ENCODE data around the gene CS. TPM values are rescaled to one million over a fixed set of nuclear protein-coding genes. Genes with fewer than 3 reads are reported as not detected.
"Not testable (repeated sequence)": the region's sequence is repeated elsewhere in the genome, so short reads cannot be mapped to it uniquely, and the experiment has no call there.

Gene CS
- polyA plus RNA-seq, 1 experiment: 167 TPM

DNA sequence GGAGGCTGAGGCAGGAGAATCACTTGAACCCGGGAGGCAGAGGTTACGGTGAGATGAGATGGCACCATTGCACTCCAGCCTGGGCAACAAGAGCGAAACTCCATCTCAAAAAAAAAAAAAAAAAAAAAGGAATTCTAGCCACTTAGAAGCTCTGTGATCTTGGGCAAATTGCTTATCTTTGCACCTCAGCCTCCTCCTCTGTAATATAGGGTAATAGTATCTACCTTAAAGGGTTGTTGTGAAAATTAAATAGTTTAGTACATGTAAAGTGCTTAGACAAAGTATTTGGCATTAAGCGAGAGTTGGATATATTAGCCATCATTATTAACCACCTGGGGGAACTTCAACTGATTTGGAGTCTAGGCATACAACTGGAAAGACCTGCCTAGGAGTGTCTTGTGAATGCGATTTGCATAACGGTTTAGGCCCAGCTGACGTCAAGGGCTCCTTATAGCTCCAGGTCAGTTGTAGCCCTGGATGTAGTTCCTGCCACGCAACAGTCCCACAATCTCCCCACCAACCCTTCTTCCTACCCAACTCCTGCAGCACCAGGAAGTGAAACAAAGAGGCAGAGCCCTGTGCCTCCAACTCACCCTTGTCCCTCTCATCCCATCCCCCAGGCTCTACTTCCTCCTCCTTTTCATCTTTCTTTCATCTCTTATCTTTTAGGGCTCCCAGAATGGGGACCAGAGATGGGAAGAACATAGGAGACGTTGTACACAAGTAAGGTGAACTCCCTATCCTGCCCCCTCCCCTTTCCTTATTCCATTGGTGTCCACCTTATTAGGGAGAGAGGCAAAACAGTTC is 36.4 kb upstream of the CS start:
- POLR2A ChIA-PET: interaction anchor here (0.6 kb wide), 1 partner anchor 261 kb away, joined by 4 read pairs; no protein-coding TSS in a partner anchor
- H3K27me3 ChIP-seq (ENCODE audit: control insufficient read depth, insufficient read depth, low read length): no peaks in the 10 kb centered on the region
- no peak overlapping the region for H3K27ac ChIP-seq (ENCODE audit: low read depth, low read length)
- no peak for DNase-seq (ENCODE audit: low read depth, low spot score)
- no peak overlapping the region for H3K4me3 ChIP-seq (ENCODE audit: low read depth, low read length)
- no peaks in the 10 kb centered on the region for H3K9me3 ChIP-seq (ENCODE audit: control insufficient read depth, insufficient read depth, low read length)
- TF ChIP-seq, protein P1, sequence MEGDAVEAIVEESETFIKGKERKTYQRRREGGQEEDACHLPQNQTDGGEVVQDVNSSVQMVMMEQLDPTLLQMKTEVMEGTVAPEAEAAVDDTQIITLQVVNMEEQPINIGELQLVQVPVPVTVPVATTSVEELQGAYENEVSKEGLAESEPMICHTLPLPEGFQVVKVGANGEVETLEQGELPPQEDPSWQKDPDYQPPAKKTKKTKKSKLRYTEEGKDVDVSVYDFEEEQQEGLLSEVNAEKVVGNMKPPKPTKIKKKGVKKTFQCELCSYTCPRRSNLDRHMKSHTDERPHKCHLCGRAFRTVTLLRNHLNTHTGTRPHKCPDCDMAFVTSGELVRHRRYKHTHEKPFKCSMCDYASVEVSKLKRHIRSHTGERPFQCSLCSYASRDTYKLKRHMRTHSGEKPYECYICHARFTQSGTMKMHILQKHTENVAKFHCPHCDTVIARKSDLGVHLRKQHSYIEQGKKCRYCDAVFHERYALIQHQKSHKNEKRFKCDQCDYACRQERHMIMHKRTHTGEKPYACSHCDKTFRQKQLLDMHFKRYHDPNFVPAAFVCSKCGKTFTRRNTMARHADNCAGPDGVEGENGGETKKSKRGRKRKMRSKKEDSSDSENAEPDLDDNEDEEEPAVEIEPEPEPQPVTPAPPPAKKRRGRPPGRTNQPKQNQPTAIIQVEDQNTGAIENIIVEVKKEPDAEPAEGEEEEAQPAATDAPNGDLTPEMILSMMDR (IDR thresholded peaks at IDR 0.05; ENCODE audit: low read depth, low read length): no peak
- CTCF ChIA-PET: interaction anchor here (0.7 to 1.2 kb wide), 3 partner anchors 45 to 130 kb away, joined by 3 to 4 read pairs (median 3); no protein-coding TSS in a partner anchor

- H3K4me3 ChIP-seq (ENCODE audit: low read depth, low read length); DNase-seq (ENCODE audit: low read depth, low spot score); POLR2A ChIA-PET; H3K27me3 ChIP-seq (ENCODE audit: control insufficient read depth, insufficient read depth, low read length); H3K9me3 ChIP-seq (ENCODE audit: control insufficient read depth, insufficient read depth, low read length); H3K27ac ChIP-seq (ENCODE audit: low read depth, low read length): not testable (repeated sequence)
- CTCF ChIA-PET: interaction anchor here (1.2 kb wide), 2 partner anchors 128 to 129 kb away, joined by 3 to 4 read pairs; no protein-coding TSS in a partner anchor
These were observed 35.4 kb upstream of the CS start for GRCh38 chr12:56335527-56335926.

- DNase-seq (ENCODE audit: low read depth, low spot score): no peak
- Histone ChIP-seq H3K27ac (ENCODE audit: low read depth, low read length) (peak overlapping the region; percentile 91), H3K27me3 (ENCODE audit: control insufficient read depth, insufficient read depth, low read length) (no peaks in the 10 kb centered on the region), H3K4me3 (ENCODE audit: low read depth, low read length) (peak overlapping the region; percentile 67), H3K9me3 (ENCODE audit: control insufficient read depth, insufficient read depth, low read length) (no peaks in the 10 kb centered on the region)
- CTCF ChIA-PET: interaction anchor here (0.6 to 2.7 kb wide), 4 partner anchors 15 to 239 kb away, joined by 3 to 12 read pairs (median 6); no protein-coding TSS in a partner anchor
- POLR2A ChIA-PET: interaction anchor here (2.1 kb wide), 1 partner anchor 18 kb away, joined by 13 read pairs; the partner anchor contains the start of gene CNPY2
- TF ChIP-seq, protein P1 (IDR thresholded peaks at IDR 0.05; ENCODE audit: low read depth, low read length): no peak
These were observed 34.3 kb upstream of the CS start for GRCh38 chr12:56334490-56334793.

- ChIA-PET CTCF (interaction anchor here (0.6 to 2.7 kb wide), 6 partner anchors 12 to 239 kb away, joined by 3 to 12 read pairs (median 5); no protein-coding TSS in a partner anchor), POLR2A (interaction anchor here (1.0 to 2.1 kb wide), 3 partner anchors 18 to 116 kb away, joined by 5 to 13 read pairs (median 7); partner anchors contain the start of genes CNPY2, STAT2 and TIMELESS)
These were observed 33.8 kb upstream of the CS start, which contains the start of gene PAN2 for GRCh38 chr12:56333679-56334489. TSS of gene PAN2 (minus strand) at chr12:56334000. CDS start at chr12:56333094, 906 bp downstream.

More at GRCh38 chr12:56333679-56334489, 33.8 kb upstream of the CS start, which contains the start of gene PAN2:
- TF ChIP-seq, protein P1 (IDR thresholded peaks at IDR 0.05; ENCODE audit: low read depth, low read length): peak; percentile 84
- Histone ChIP-seq H3K27me3 (ENCODE audit: control insufficient read depth, insufficient read depth, low read length) (no peaks in the 10 kb centered on the region), H3K4me3 (ENCODE audit: low read depth, low read length) (peak within 1 kb of the TSS; percentile 67), H3K9me3 (ENCODE audit: control insufficient read depth, insufficient read depth, low read length) (no peaks in the 10 kb centered on the region), H3K27ac (ENCODE audit: low read depth, low read length) (peak within 1 kb of the TSS; percentile 91)
- DNase-seq (ENCODE audit: low read depth, low spot score): peak; percentile 90
